GM18907 (cell line): Measurements from ENCODE around the gene UNC5A.

Experiments used
- ATAC-seq: cut with Tn5 transposase; IDR thresholded peaks from one replicate; pipeline ENCODE4 v1.9.1; 2021; ENCODE audit warnings: mild to moderate bottlenecking, moderate library complexity; ENCODE audit not compliant: unreplicated experiment

The UNC5A gene

GRCh38 chr5:176781638-176782570, 28.5 kb upstream of the UNC5A start:
- no peak for ATAC-seq

- ATAC-seq: no peak
Observed at GRCh38 chr5:176784218-176785165, 25.9 kb upstream of the UNC5A start.

- no peak for ATAC-seq
Observed at GRCh38 chr5:176785184-176786145, 24.9 kb upstream of the UNC5A start.

GRCh38 chr5:176787676-176788075, 22.7 kb upstream of the UNC5A start:
- no peak for ATAC-seq

- no peak for ATAC-seq
Observed at GRCh38 chr5:176788091-176788490, 22.3 kb upstream of the UNC5A start.

GRCh38 chr5:176788941-176789872, 21.2 kb upstream of the UNC5A start:
- ATAC-seq: no peak

GRCh38 chr5:176789873-176790615, 20.3 kb upstream of the UNC5A start:
- no peak for ATAC-seq

GRCh38 chr5:176790941-176791340, 19.4 kb upstream of the UNC5A start:
- ATAC-seq: no peak

- no peak for ATAC-seq
Observed at GRCh38 chr5:176792655-176793342, 17.6 kb upstream of the UNC5A start.

- no peak for ATAC-seq
Observed at GRCh38 chr5:176793343-176793699, 17.0 kb upstream of the UNC5A start.

GRCh38 chr5:176793736-176794135, 16.6 kb upstream of the UNC5A start:
- no peak for ATAC-seq

- no peak for ATAC-seq
Observed at GRCh38 chr5:176794509-176794908, 15.8 kb upstream of the UNC5A start.

GRCh38 chr5:176796411-176796810, 13.9 kb upstream of the UNC5A start:
- no peak for ATAC-seq

- ATAC-seq: no peak
Observed at GRCh38 chr5:176796970-176797369, 13.4 kb upstream of the UNC5A start.

- ATAC-seq: no peak
Observed at GRCh38 chr5:176797456-176798050, 12.8 kb upstream of the UNC5A start.

GRCh38 chr5:176798086-176798876, 12.1 kb upstream of the UNC5A start:
- no peak for ATAC-seq

- ATAC-seq: no peak
Observed at GRCh38 chr5:176798949-176799348, 11.4 kb upstream of the UNC5A start.
